Loucy (cell line): Measurements from ENCODE around the gene TRAF3.

Experiments used
- CTCF ChIP-seq: fragments of 200-600 bp; sonication (generic); conservative IDR thresholded peaks from 2 replicates; pipeline ENCODE4 v1.5.1; 2014; ENCODE audit warnings: mild to moderate bottlenecking, antibody characterized with exemption, low read length
- EZH2phosphoT487 ChIP-seq: fragments of 200-600 bp; IDR thresholded peaks from 2 replicates; pipeline ENCODE4 v1.6.1; 2018; ENCODE audit warnings: antibody characterized with exemption, mild to moderate bottlenecking, moderate library complexity, borderline replicate concordance

- TF ChIP-seq CTCF (no peak), EZH2phosphoT487 (no peak)
Observed at GRCh38 chr14:102925646-102926045, 148.4 kb downstream of the TRAF3 start.
